ENCODE results near the gene CDK17. TPM values are rescaled to one million over a fixed set of nuclear protein-coding genes. Genes with fewer than 3 reads are reported as not detected.
A peak's percentile ranks its signal among the peaks of the same experiment; 100 is the strongest.

CDK17 gene
- total and polyA plus RNA-seq, 9 of the 15 experiments (the other 6 are each of a cell fraction or from before 2014, with no cell fraction given), result 4.8 to 39.3 (median 21.6) TPM

DNA sequence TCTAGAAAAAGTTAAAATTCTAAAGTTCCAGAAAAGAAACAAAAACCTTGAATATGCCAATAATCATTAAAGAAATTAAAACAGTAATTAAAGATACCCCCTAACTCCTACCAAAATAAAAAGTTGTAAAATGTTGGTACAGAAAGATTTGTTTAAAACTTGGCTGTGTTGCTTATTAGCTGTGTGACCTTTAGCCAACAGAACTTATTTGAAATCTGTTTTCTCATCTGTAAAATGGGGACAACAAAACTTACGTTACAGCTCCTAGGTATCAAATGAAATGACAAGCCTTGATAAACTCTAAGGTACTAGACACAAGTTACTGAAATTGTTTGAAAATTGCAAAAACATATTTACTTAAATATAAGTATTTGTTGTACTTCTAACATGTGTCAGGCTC lies 134.4 kb downstream of the CDK17 start:
- TF ChIP-seq RBM25 (IDR thresholded peaks at IDR 0.05; ENCODE audit: low read depth, low read length, severe bottlenecking) (peak; percentile 75), LEF1 (IDR thresholded peaks at IDR 0.05) (no peak), ZFP30 (CRISPR knock-in tag; IDR thresholded peaks at IDR 0.05; ENCODE audit: borderline replicate concordance) (no peak), ADNP (tag; IDR thresholded peaks at IDR 0.05) (peak; percentile 41; the same call in 1 of the 2 replicates)
- Histone ChIP-seq H3K36me3 (ENCODE audit: control insufficient read depth, insufficient read depth, low read length) (peaks cover 20% of the 10 kb centered on the region; the same call in 1 of the 3 replicates), H3K79me2 (ENCODE audit: control insufficient read depth, insufficient read depth, low read length) (no peaks in the 10 kb centered on the region), H3K9ac (ENCODE audit: insufficient read depth in 1 of 2, low read depth in 2 of 2, low read length in 2 of 2) (no peak overlapping the region), H3K27me3 (ENCODE audit: control insufficient read depth in 2 of 2, insufficient read depth in 2 of 2, low read length in 2 of 2) (no peaks in the 10 kb centered on the region), H3K4me1 (replicated peaks in 1 of 2; ENCODE audit: control insufficient read depth in 2 of 2, insufficient read depth in 2 of 2, low read length in 2 of 2) (peaks cover 0 to 6% of the 10 kb centered on the region in 2 experiments; a peak in 1 of 5 replicates), H3K4me3 (no peak overlapping the region), H2AFZ (ENCODE audit: low read depth, low read length) (no peak overlapping the region), H4K20me1 (replicated peaks; ENCODE audit: control insufficient read depth, insufficient read depth, low read length) (no peaks in the 10 kb centered on the region), H3K4me2 (ENCODE audit: insufficient read depth, low read length) (no peak overlapping the region), H3K9me3 (replicated peaks; ENCODE audit: control insufficient read depth, insufficient read depth, low read depth, low read length) (no peaks in the 10 kb centered on the region), H3K9me1 (ENCODE audit: control insufficient read depth, insufficient read depth, low read length) (no peaks in the 10 kb centered on the region), H3K27ac (ENCODE audit: extremely low read depth, low read depth, low read length) (no peak overlapping the region)
- BruUV-seq (replicated peaks), result no TSS peak
- 93% methylated on average over 1 of the region's 1 CpG for WGBS (ENCODE audit: insufficient coverage, low coverage, missing lambda C conversion rate)
- ATAC-seq (no peak), DNase-seq (ENCODE audit: extremely low read depth in 1 of 4, low spot score in 3 of 4) (no peak), FAIRE-seq (no peak)
- intact Hi-C loops (cut with micrococcal nuclease), result no loop called here
- CTCF ChIA-PET (ENCODE audit: low intra/inter-chr PET ratio), result no interaction called here
- POLR2A ChIA-PET, result no interaction called here
- in situ Hi-C loops (cut with MboI), result no loop called here

DNA sequence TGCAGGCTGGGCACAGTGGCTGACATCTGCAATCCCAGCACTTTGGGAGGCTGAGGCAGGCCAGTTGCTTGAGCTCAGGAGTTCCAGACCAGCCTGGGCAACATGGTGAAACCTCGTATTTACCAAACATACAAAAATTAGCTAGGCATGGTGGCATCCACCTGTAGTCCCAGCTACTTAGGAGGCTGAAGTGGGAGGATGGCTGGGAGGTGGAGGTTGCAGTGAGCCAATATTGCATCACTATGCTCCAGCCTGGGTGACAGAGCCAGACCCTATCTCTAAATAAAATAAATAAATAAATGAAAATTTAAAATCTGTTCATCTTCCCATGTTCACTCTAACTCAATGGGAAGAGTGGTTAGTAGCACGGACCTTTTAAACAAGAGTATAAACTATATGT lies 134.8 kb downstream of the CDK17 start:
- BruUV-seq (replicated peaks), result no TSS peak
- ATAC-seq (no peak), FAIRE-seq (no peak), DNase-seq (ENCODE audit: extremely low read depth in 1 of 4, low spot score in 3 of 4) (no peak)
- Histone ChIP-seq H3K79me2 (ENCODE audit: control insufficient read depth, insufficient read depth, low read length) (no peaks in the 10 kb centered on the region), H3K27ac (ENCODE audit: extremely low read depth, low read depth, low read length) (no peak overlapping the region), H3K9ac (ENCODE audit: insufficient read depth in 1 of 2, low read depth in 2 of 2, low read length in 2 of 2) (no peak overlapping the region), H3K4me2 (ENCODE audit: insufficient read depth, low read length) (no peak overlapping the region), H4K20me1 (replicated peaks; ENCODE audit: control insufficient read depth, insufficient read depth, low read length) (no peaks in the 10 kb centered on the region), H2AFZ (ENCODE audit: low read depth, low read length) (no peak overlapping the region), H3K27me3 (ENCODE audit: control insufficient read depth in 2 of 2, insufficient read depth in 2 of 2, low read length in 2 of 2) (no peaks in the 10 kb centered on the region), H3K9me1 (ENCODE audit: control insufficient read depth, insufficient read depth, low read length) (no peaks in the 10 kb centered on the region), H3K9me3 (replicated peaks; ENCODE audit: control insufficient read depth, insufficient read depth, low read depth, low read length) (no peaks in the 10 kb centered on the region), H3K36me3 (ENCODE audit: control insufficient read depth, insufficient read depth, low read length) (peaks cover 22% of the 10 kb centered on the region; the same call in 1 of the 3 replicates), H3K4me1 (replicated peaks in 1 of 2; ENCODE audit: control insufficient read depth in 2 of 2, insufficient read depth in 2 of 2, low read length in 2 of 2) (peaks cover 0 to 6% of the 10 kb centered on the region in 2 experiments; a peak in 1 of 5 replicates), H3K4me3 (no peak overlapping the region)
- ChIA-PET POLR2A (no interaction called here), CTCF (ENCODE audit: low intra/inter-chr PET ratio) (no interaction called here)
- intact Hi-C loops (cut with micrococcal nuclease) (no loop called here), in situ Hi-C loops (cut with MboI) (no loop called here)
- 81% methylated on average over 2 of the region's 2 CpGs for WGBS (ENCODE audit: insufficient coverage, low coverage, missing lambda C conversion rate)
- TF ChIP-seq RBM15 (IDR thresholded peaks at IDR 0.05; ENCODE audit: insufficient read depth, low read length), result no peak
- TF ChIP-seq CEBPG (CRISPR knock-in tag; IDR thresholded peaks at IDR 0.05), result peak; percentile 58
- TF ChIP-seq CEBPG (tag; conservative IDR thresholded peaks at IDR 0.05 in 1 of 2, IDR thresholded peaks at IDR 0.05 in 1 of 2), result peak; percentile 45 to 47; a peak in 3 of 4 replicates
- TF ChIP-seq, protein P1, sequence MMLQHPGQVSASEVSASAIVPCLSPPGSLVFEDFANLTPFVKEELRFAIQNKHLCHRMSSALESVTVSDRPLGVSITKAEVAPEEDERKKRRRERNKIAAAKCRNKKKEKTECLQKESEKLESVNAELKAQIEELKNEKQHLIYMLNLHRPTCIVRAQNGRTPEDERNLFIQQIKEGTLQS (IDR thresholded peaks at IDR 0.05), result peak; percentile 64
- TF ChIP-seq, protein P1 (CRISPR knock-in tag; conservative IDR thresholded peaks at IDR 0.05), result no peak
- TF ChIP-seq CEBPB (tag; IDR thresholded peaks at IDR 0.05), result peak; percentile 20; the same call in 1 of the 2 replicates

All from K562 (cell line).